Uterus (tissue), 4 donors: ENCODE data around the gene POTEF. TPM values are rescaled to one million over a fixed set of nuclear protein-coding genes. Genes with fewer than 3 reads are reported as not detected.
"Not testable (repeated sequence)": the region's sequence is repeated elsewhere in the genome, so short reads cannot be mapped to it uniquely, and the experiment has no call there.

ENCODE experiments used
- DNase-seq, 2 donors: peaks; one replicate each; pipeline ENCODE4 v3.0.0-alpha.2; 2019 to 2020
- H3K27ac ChIP-seq, 2 donors: fragments of 200-600 bp; sonication (generic); 1 replicate in 1 of 2; 2 replicates in 1 of 2; pipeline ENCODE4 v1.5.1; 2016 to 2018
- H3K27me3 ChIP-seq, 2 donors: fragments of 200-600 bp; sonication (generic); one replicate each; pipeline ENCODE4 v1.5.1; 2018 to 2019; ENCODE audit warnings: control low read depth in 1 of 2
- H3K36me3 ChIP-seq, 2 donors: fragments of 200-600 bp; sonication (generic); one replicate each; pipeline ENCODE4 v1.5.1; 2019; ENCODE audit warnings: control low read depth in 1 of 2
- H3K4me1 ChIP-seq, 2 donors: fragments of 200-600 bp; sonication (generic); one replicate each; pipeline ENCODE4 v1.5.1; 2018 to 2019; ENCODE audit warnings: control low read depth in 1 of 2
- H3K4me3 ChIP-seq, 2 donors: fragments of 200-600 bp; sonication (generic); 1 replicate in 1 of 2; 2 replicates in 1 of 2; pipeline ENCODE4 v1.5.1; 2018 to 2019; ENCODE audit warnings: mild to moderate bottlenecking in 1 of 2
- H3K9me3 ChIP-seq, 2 donors: fragments of 200-600 bp; sonication (generic); one replicate each; pipeline ENCODE4 v1.5.1; 2019; ENCODE audit warnings: control low read depth in 1 of 2
- POLR2A ChIP-seq, 2 donors: fragments of 450-650 bp; IDR thresholded peaks; one replicate each; pipeline ENCODE4 v1.6.1; 2016; ENCODE audit warnings: antibody characterized with exemption in 2 of 2, mild to moderate bottlenecking in 1 of 2, moderate library complexity in 1 of 2
- intact Hi-C: fragments of 100-400 bp; cut with DNase I; formaldehyde crosslinking; loops from one replicate; pipeline ENCODE4 v1.15.1; 2023; ENCODE audit warnings: low total_unique reads
- total RNA-seq, 4 donors: library from RNA; depleted of rRNA in 3 of 4; stranded (reverse); fragments of >200 nt in 3 of 4; gene quantifications; one replicate each; pipeline versions ENCODE4 v1.1.0 to v1.2.4, GENCODE V29; 2014 to 2023
- TF ChIP-seq, protein P1 (sequence below), 4 experiments: fragments of 200-600 bp in 2 of 4; fragments of 450-650 bp in 2 of 4; sonication (generic) in 2 of 4; IDR thresholded peaks; one replicate each; pipeline ENCODE4 v1.5.1; 2016 to 2019; ENCODE audit warnings: antibody characterized with exemption in 4 of 4, mild to moderate bottlenecking in 2 of 4, moderate library complexity in 1 of 4
- donor health status: DM: yes; HTN: yes; CAD: no.

POTEF gene
- under 1 TPM in 2 of 4 donors, not detected in 2; under 0.01 to 0.76 TPM for total RNA-seq

DNA sequence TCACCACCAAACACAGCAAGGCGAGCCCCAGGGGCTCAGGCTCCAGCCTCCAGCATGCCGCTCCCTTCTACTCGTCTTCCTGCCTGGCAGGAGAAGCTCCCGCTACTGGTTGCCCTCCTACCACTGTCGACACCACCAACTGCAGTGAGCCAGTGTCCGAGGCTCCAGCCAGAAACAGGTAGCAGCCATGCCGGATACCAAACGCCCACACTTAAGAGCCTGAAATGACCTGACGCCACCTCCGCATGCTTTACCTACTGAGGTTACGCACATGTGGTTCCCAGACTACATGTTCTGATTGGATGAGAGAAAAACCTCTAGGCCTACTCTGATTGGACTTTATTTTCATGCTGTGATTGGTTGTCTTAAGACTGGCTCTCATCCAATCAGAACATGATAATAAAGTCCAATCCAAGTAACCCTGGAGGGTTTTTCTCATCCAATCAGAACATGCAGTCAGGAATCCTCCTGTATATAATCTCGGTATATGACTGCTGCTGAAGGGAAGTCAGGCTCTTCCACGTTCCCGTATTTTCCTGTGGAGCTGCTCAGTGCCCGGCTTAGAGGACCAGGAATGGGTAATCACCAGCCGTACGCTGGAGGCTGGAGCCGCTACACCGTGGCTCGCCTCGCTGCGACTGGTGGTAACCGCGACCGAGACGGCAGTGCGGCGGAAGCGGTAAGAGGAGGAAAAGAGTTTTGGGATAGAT, at the start of gene POTEF:
Gene POTEF (minus strand): TSS at position 103 of the 710 bp plus-strand sequence. CDS start 8,707 bp downstream, outside the sequence.
- H3K27ac ChIP-seq, H3K36me3 ChIP-seq, intact Hi-C loops, H3K9me3 ChIP-seq, H3K4me3 ChIP-seq, H3K27me3 ChIP-seq, DNase-seq, H3K4me1 ChIP-seq: not testable (repeated sequence)

DNA sequence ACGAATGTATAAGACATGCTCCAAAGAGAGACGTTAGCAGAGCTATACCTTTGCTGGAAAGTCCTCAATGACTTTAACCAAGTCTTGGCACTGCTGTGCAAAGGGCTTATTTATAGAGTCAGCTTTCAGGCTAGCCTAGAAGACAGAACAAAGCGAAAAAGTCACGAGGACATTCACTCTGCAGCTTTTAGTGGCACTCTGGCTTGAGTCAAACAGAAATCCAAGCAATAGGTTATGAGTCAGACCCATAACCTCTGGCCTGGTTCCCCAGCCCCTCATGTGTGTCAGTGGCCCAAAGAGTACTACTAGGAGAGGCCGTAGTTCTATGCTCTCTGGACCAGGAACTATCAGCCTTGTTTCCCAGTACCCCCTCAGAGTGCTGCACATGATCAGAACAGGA, 45.8 kb upstream of the POTEF start:
- H3K36me3 ChIP-seq, H3K27ac ChIP-seq, intact Hi-C loops, H3K9me3 ChIP-seq, DNase-seq, H3K4me1 ChIP-seq, H3K4me3 ChIP-seq, H3K27me3 ChIP-seq: not testable (repeated sequence)

DNA sequence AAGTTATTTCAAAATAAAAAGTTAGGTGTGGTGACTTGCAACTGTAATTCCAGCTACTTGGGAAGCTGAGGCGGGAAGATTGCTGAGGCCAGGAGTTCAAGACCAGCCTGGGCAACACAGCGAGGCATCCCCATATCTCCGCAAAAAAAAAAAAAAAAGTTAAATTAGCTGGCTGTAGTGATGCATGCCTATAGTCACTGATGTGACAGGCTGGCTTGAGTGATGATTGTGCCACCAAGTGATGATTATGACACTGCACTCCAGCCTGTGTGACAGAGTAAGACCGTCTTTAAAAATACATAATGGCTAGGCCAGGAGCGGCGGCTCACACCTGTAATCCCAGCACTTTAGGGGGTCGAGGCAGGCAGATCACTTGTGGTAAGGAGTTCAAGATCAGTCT, 40.9 kb upstream of the POTEF start:
- Histone ChIP-seq H3K36me3 (no peaks in the 10 kb centered on the region), H3K27ac (no peak overlapping the region), H3K4me3 (no peak overlapping the region), H3K4me1 (no peaks in the 10 kb centered on the region), H3K9me3 (no peaks in the 10 kb centered on the region), H3K27me3 (no peaks in the 10 kb centered on the region)
- intact Hi-C loops: no loop called here
- no peak for DNase-seq
- TF ChIP-seq, protein P1, sequence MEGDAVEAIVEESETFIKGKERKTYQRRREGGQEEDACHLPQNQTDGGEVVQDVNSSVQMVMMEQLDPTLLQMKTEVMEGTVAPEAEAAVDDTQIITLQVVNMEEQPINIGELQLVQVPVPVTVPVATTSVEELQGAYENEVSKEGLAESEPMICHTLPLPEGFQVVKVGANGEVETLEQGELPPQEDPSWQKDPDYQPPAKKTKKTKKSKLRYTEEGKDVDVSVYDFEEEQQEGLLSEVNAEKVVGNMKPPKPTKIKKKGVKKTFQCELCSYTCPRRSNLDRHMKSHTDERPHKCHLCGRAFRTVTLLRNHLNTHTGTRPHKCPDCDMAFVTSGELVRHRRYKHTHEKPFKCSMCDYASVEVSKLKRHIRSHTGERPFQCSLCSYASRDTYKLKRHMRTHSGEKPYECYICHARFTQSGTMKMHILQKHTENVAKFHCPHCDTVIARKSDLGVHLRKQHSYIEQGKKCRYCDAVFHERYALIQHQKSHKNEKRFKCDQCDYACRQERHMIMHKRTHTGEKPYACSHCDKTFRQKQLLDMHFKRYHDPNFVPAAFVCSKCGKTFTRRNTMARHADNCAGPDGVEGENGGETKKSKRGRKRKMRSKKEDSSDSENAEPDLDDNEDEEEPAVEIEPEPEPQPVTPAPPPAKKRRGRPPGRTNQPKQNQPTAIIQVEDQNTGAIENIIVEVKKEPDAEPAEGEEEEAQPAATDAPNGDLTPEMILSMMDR (IDR thresholded peaks at IDR 0.05): no peak
- no peak for TF ChIP-seq POLR2A (IDR thresholded peaks at IDR 0.05)

DNA sequence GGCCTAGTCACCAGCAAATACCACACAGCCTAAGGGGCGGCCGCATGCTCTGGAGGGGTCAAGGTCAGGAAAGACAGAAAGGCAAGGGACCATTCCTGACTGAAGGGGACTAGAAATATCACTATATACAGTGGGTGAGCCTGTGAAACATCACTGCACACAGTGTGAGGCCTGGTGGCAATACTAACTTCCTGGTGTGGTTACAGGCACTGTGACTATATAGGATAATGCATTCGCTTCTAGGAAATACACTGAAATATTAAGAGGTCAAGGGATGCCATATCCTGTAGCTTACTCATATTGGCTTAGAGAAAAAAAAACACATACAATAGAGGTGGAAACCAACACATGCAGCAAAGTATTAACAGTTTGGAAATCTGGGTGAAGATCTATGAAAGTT, 40.1 kb upstream of the POTEF start:
- H3K27ac ChIP-seq, intact Hi-C loops, H3K9me3 ChIP-seq, H3K4me3 ChIP-seq, H3K4me1 ChIP-seq, DNase-seq, H3K27me3 ChIP-seq, H3K36me3 ChIP-seq: not testable (repeated sequence)

DNA sequence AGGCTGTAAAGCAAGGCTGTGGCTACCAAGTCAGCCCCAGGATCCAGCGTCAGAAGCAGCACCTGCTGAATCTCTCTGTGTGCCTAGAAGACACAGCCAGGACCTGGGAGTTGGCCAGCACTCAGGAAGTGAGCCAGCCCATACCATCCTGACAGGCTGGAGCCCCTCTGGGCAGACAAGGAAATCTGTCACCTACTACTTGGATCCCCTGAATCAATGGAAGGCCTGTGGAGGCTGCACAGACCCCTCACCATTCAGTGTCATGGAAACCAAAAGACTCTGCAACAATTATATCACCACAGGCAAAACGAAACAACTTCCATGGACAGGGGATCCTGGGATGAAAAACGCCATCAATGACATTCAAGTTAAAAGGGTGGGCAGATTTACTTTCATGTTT, 37.6 kb upstream of the POTEF start:
- intact Hi-C loops, H3K9me3 ChIP-seq, H3K36me3 ChIP-seq, H3K27ac ChIP-seq, H3K4me3 ChIP-seq, H3K4me1 ChIP-seq, DNase-seq, H3K27me3 ChIP-seq: not testable (repeated sequence)

DNA sequence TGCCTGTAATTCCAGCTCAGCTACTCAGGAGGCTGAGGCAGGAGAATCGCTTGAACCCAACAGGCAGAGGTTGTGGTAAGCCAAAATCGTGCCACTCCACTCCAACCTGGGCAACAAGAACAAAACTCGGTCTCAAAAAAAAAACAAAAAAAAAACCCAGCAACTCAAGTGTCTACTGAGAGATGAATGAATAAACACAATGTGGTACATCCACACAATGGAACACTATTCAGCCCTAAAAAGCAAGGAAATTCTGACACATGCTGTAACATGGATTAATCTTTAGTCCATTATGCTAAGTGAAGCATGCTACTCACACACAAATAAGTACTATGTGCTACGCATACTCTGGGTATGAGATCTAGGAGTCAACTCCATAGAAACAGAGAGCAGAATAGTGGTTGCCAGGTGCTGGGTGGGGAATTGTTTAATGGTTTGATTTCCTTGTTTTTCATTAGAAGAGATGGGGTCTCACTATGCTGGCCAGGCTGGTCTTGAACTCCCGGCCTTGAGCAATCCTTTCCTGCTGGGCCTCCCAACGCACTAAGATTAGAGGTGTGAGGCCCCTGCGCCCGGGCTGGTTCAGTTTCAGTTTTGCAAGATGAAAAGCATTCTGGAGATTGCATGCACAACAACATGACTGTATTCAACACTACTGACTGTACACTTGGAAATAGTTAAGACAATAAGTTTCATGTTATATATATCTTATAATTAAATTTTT, 36.4 kb upstream of the POTEF start:
- intact Hi-C loops: no loop called here
- no peaks in the 10 kb centered on the region for H3K36me3 ChIP-seq
- no peak for DNase-seq
- no peak overlapping the region for H3K27ac ChIP-seq
- no peak overlapping the region for H3K4me3 ChIP-seq
- H3K27me3 ChIP-seq: no peaks in the 10 kb centered on the region
- H3K9me3 ChIP-seq: no peaks in the 10 kb centered on the region
- H3K4me1 ChIP-seq: no peaks in the 10 kb centered on the region
- TF ChIP-seq POLR2A (IDR thresholded peaks at IDR 0.05): no peak
- TF ChIP-seq, protein P1 (IDR thresholded peaks at IDR 0.05): no peak

DNA sequence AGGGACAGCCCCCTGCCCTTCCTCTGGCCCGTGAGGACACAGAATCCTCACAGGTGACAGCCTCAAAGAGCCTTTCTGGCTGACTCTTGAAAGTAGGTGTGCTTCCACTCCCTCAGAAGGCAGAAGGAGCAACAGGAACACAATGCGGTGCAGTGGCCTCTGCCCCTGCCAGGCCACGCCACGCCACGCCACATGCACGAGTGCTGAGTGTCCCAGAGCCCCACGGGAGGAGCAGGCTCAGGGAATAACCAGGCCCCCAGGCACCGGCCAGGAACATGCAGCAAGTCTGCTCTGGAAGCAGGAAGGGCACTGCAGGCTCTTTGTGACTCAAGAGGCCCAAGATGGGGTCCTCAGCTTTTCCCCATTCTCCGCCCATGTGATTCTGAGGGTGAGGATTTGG, 33.9 kb upstream of the POTEF start:
- H3K27me3 ChIP-seq: no peaks in the 10 kb centered on the region
- no peaks in the 10 kb centered on the region for H3K9me3 ChIP-seq
- intact Hi-C loops: no loop called here
- H3K27ac ChIP-seq: no peak overlapping the region
- no peak for TF ChIP-seq POLR2A (IDR thresholded peaks at IDR 0.05)
- TF ChIP-seq, protein P1 (IDR thresholded peaks at IDR 0.05): no peak
- no peak for DNase-seq
- H3K36me3 ChIP-seq: no peaks in the 10 kb centered on the region
- no peak overlapping the region for H3K4me3 ChIP-seq
- H3K4me1 ChIP-seq: no peaks in the 10 kb centered on the region

DNA sequence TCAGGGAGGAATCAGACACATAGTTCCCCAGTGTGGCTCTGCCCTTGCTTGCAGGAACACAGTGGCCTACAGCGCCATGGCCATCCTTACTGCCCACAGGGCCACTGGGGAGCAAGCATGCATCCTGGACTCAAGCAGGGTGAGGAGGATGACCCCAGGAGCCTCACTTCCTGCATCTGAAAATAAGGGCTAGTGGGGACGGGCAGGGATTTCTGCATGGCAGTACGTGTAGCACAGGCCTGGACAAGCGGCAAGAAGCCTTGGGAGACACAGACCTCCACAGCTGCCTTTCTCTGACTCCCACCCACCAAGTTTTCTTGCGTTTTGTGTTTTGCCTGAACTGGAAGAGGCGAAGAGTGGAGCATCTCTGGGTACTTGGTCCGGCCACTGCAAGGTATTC, 33.5 kb upstream of the POTEF start:
- H3K4me1 ChIP-seq, H3K9me3 ChIP-seq, H3K36me3 ChIP-seq, H3K27me3 ChIP-seq, intact Hi-C loops, H3K27ac ChIP-seq, H3K4me3 ChIP-seq, DNase-seq: not testable (repeated sequence)

DNA sequence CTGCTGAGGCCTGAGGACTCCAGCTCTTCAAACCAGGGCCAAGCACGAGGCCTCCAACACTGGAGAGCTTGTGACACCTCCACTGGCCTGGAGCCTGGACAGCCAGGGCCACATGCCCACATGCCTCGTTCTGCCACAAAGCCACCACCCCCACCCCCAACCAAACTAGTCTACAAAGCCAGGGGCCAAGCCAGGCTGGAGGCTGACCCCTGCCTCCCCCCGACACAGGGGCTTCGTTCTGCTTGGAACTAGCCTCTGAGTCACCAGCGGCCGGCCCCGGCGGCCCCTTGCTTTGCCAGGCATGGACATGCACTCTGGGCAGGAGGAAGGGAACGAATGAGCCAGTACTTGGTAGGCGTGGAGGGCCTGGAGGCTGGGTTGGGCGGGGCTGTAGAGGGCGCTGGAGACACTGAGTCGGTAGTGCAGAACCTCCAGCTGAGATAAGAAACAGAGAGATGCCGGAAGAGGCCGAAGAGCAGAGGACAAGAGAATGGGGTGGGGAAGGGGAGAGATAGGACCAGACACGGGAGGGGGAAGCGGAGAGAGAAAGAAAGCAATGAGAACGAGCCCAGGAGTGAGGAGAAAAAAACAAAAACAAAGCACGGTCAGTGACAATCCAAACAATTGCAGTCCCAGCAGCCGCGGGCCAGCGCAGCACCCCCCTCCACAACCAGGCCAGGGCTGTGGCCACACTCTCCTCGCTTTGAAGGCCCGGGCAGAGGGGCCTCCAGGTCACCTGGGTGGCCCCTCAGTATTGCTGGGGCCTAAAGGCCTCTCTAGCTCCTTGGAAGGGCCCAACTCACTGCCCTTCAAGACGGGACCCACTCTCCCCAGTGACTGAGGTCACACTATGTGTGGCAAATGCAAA, 32.0 kb upstream of the POTEF start:
- H3K36me3 ChIP-seq, H3K4me1 ChIP-seq, intact Hi-C loops, H3K27ac ChIP-seq, H3K9me3 ChIP-seq, H3K27me3 ChIP-seq, H3K4me3 ChIP-seq, DNase-seq: not testable (repeated sequence)
